ENCODE data around the gene ABAT. TPM values are rescaled to one million over a fixed set of nuclear protein-coding genes. Genes with fewer than 3 reads are reported as not detected.

Gene ABAT
- total and polyA plus RNA-seq, 2 of the 8 experiments (the other 6 are each of a cell fraction or from before 2014, with no cell fraction given), result 6.4 to 8.4 TPM

GRCh38 chr16:8669481-8669880, 4.9 kb upstream of the ABAT start (continued):
- TF ChIP-seq SP4 (IDR thresholded peaks at IDR 0.05; ENCODE audit: low read length), result no peak
- TF ChIP-seq CBX5 (IDR thresholded peaks at IDR 0.05; ENCODE audit: low read depth, low read length), result no peak
- no peak for TF ChIP-seq EZH2 (IDR thresholded peaks at IDR 0.05; ENCODE audit: low read depth, low read length, severe bottlenecking)
- TF ChIP-seq JUN (IDR thresholded peaks at IDR 0.05; ENCODE audit: low read depth, low read length), result no peak
